Uterus (tissue), 4 donors: ENCODE data around the gene TLN1. TPM values are rescaled to one million over a fixed set of nuclear protein-coding genes. Genes with fewer than 3 reads are reported as not detected.

ENCODE experiments used
- DNase-seq, 2 donors: peaks; one replicate each; pipeline ENCODE4 v3.0.0-alpha.2; 2019 to 2020
- H3K27ac ChIP-seq, 2 donors: fragments of 200-600 bp; sonication (generic); 1 replicate in 1 of 2; 2 replicates in 1 of 2; pipeline ENCODE4 v1.5.1; 2016 to 2018
- H3K27me3 ChIP-seq, 2 donors: fragments of 200-600 bp; sonication (generic); one replicate each; pipeline ENCODE4 v1.5.1; 2018 to 2019; ENCODE audit warnings: control low read depth in 1 of 2
- H3K36me3 ChIP-seq, 2 donors: fragments of 200-600 bp; sonication (generic); one replicate each; pipeline ENCODE4 v1.5.1; 2019; ENCODE audit warnings: control low read depth in 1 of 2
- H3K4me1 ChIP-seq, 2 donors: fragments of 200-600 bp; sonication (generic); one replicate each; pipeline ENCODE4 v1.5.1; 2018 to 2019; ENCODE audit warnings: control low read depth in 1 of 2
- H3K4me3 ChIP-seq, 2 donors: fragments of 200-600 bp; sonication (generic); 1 replicate in 1 of 2; 2 replicates in 1 of 2; pipeline ENCODE4 v1.5.1; 2018 to 2019; ENCODE audit warnings: mild to moderate bottlenecking in 1 of 2
- H3K9me3 ChIP-seq, 2 donors: fragments of 200-600 bp; sonication (generic); one replicate each; pipeline ENCODE4 v1.5.1; 2019; ENCODE audit warnings: control low read depth in 1 of 2
- CTCF ChIP-seq, 4 experiments: fragments of 200-600 bp in 2 of 4; fragments of 450-650 bp in 2 of 4; sonication (generic) in 2 of 4; IDR thresholded peaks; one replicate each; pipeline ENCODE4 v1.5.1; 2016 to 2019; ENCODE audit warnings: antibody characterized with exemption in 4 of 4, mild to moderate bottlenecking in 2 of 4, moderate library complexity in 1 of 4
- POLR2A ChIP-seq, 2 donors: fragments of 450-650 bp; IDR thresholded peaks; one replicate each; pipeline ENCODE4 v1.6.1; 2016; ENCODE audit warnings: antibody characterized with exemption in 2 of 2, mild to moderate bottlenecking in 1 of 2, moderate library complexity in 1 of 2
- intact Hi-C: fragments of 100-400 bp; cut with DNase I; formaldehyde crosslinking; loops from one replicate; pipeline ENCODE4 v1.15.1; 2023; ENCODE audit warnings: low total_unique reads
- total RNA-seq, 4 donors: library from RNA; depleted of rRNA in 3 of 4; stranded (reverse); fragments of >200 nt in 3 of 4; gene quantifications; one replicate each; pipeline versions ENCODE4 v1.1.0 to v1.2.4, GENCODE V29; 2014 to 2023
- donor health status: DM: yes; HTN: yes; CAD: no.

Gene TLN1
- total RNA-seq, 4 donors from 2014 or later, result 202 to 540 (median 281) TPM

- no peak for TF ChIP-seq POLR2A (IDR thresholded peaks at IDR 0.05)
- TF ChIP-seq CTCF (IDR thresholded peaks at IDR 0.05), result no peak
- Histone ChIP-seq H3K4me1 (peaks cover 4 to 7% of the 10 kb centered on the region in 2 donors), H3K9me3 (no peaks in the 10 kb centered on the region)
Measured at GRCh38 chr9:35681341-35682002, 50.5 kb downstream of the TLN1 start.

GRCh38 chr9:35680331-35681105 is 51.5 kb downstream of the TLN1 start:
- Histone ChIP-seq H3K27ac (peak overlapping the region; percentile 2 to 12), H3K9me3 (no peaks in the 10 kb centered on the region), H3K4me1 (peaks cover 0 to 7% of the 10 kb centered on the region in 2 donors), H3K4me3 (no peak overlapping the region), H3K36me3 (no peaks in the 10 kb centered on the region), H3K27me3 (no peaks in the 10 kb centered on the region)
- TF ChIP-seq POLR2A (IDR thresholded peaks at IDR 0.05) (no peak), CTCF (IDR thresholded peaks at IDR 0.05) (no peak)
- DNase-seq, result no peak
- intact Hi-C loops, result no loop called here

More at GRCh38 chr9:35681341-35682002, 50.5 kb downstream of the TLN1 start:
- Histone ChIP-seq H3K36me3 (no peaks in the 10 kb centered on the region), H3K4me3 (no peak overlapping the region), H3K27ac (peak overlapping the region; percentile 19 to 22), H3K27me3 (no peaks in the 10 kb centered on the region)
- intact Hi-C loops, result no loop called here
- no peak for DNase-seq

- no peak overlapping the region for H3K4me3 ChIP-seq
- TF ChIP-seq CTCF (IDR thresholded peaks at IDR 0.05), result no peak
- no peak for TF ChIP-seq POLR2A (IDR thresholded peaks at IDR 0.05)
- no peaks in the 10 kb centered on the region for H3K9me3 ChIP-seq
- no peaks in the 10 kb centered on the region for H3K36me3 ChIP-seq
- intact Hi-C loops, result no loop called here
- DNase-seq, result no peak
- peaks cover 0 to 7% of the 10 kb centered on the region in 2 donors for H3K4me1 ChIP-seq
- H3K27ac ChIP-seq, result peak overlapping the region in 1 of 2 donors; percentile 2
- H3K27me3 ChIP-seq, result no peaks in the 10 kb centered on the region
Measured at GRCh38 chr9:35679766-35680330, 52.1 kb downstream of the TLN1 start.

GRCh38 chr9:35679091-35679490 is 52.9 kb downstream of the TLN1 start:
- intact Hi-C loops, result no loop called here
- no peak overlapping the region for H3K27ac ChIP-seq
- no peak for DNase-seq
- H3K36me3 ChIP-seq, result no peaks in the 10 kb centered on the region
- no peaks in the 10 kb centered on the region for H3K9me3 ChIP-seq
- H3K4me1 ChIP-seq, result peaks cover 0 to 7% of the 10 kb centered on the region in 2 donors
- no peak for TF ChIP-seq CTCF (IDR thresholded peaks at IDR 0.05)
- no peak for TF ChIP-seq POLR2A (IDR thresholded peaks at IDR 0.05)
- no peak overlapping the region for H3K4me3 ChIP-seq
- no peaks in the 10 kb centered on the region for H3K27me3 ChIP-seq
